ENCODE measurements around the gene PIK3C2G. TPM values are rescaled to one million over a fixed set of nuclear protein-coding genes. Genes with fewer than 3 reads are reported as not detected.

Gene PIK3C2G
- total RNA-seq, 1 donor from 2014 or later = 0.26 TPM

- H3K4me3 ChIP-seq (ENCODE audit: low read depth, low read length) = no peak overlapping the region
Observed at GRCh38 chr12:18646286-18646890, 385.1 kb downstream of the PIK3C2G start.

DNA sequence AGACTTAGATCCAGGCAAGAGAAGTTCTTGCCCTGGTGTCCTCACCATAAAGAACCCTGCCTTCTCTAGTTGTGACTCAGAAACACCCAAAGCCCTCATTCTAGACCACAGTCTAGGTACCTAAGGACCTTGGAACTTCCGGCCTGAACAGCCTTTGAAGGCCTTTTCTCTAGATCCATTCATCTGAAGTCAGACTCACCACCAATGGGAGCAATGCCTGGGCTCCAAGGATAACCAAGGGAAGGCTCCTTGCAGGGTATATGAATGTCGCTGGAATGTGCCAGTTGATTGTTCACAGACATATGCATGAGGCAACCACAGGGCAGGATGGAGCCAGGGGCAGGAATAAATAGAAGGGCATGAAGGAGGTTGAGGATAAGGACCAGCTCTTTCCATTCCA is 390.2 kb downstream of the PIK3C2G start:
- FAIRE-seq (no peak), DNase-seq (ENCODE audit: low read depth) (no peak)
- TF ChIP-seq CTCF (IDR thresholded peaks at IDR 0.05; ENCODE audit: insufficient read depth, low read length, severe bottlenecking) = no peak
- Histone ChIP-seq H3K4me3 (ENCODE audit: low read depth, low read length) (no peak overlapping the region), H3K27me3 (ENCODE audit: control insufficient read depth, insufficient read depth, low read length) (no peaks in the 10 kb centered on the region), H3K36me3 (ENCODE audit: control insufficient read depth, insufficient read depth, low read length) (no peaks in the 10 kb centered on the region)

More at GRCh38 chr12:18646286-18646890, 385.1 kb downstream of the PIK3C2G start:
- DNase-seq (ENCODE audit: low read depth) = no peak
- FAIRE-seq = no peak
- Histone ChIP-seq H3K27me3 (ENCODE audit: control insufficient read depth, insufficient read depth, low read length) (no peaks in the 10 kb centered on the region), H3K36me3 (ENCODE audit: control insufficient read depth, insufficient read depth, low read length) (no peaks in the 10 kb centered on the region)
- TF ChIP-seq CTCF (IDR thresholded peaks at IDR 0.05; ENCODE audit: insufficient read depth, low read length, severe bottlenecking) = no peak

- FAIRE-seq = no peak
- no peak overlapping the region for H3K4me3 ChIP-seq (ENCODE audit: low read depth, low read length)
- no peak for TF ChIP-seq CTCF (IDR thresholded peaks at IDR 0.05; ENCODE audit: insufficient read depth, low read length, severe bottlenecking)
- no peaks in the 10 kb centered on the region for H3K27me3 ChIP-seq (ENCODE audit: control insufficient read depth, insufficient read depth, low read length)
- H3K36me3 ChIP-seq (ENCODE audit: control insufficient read depth, insufficient read depth, low read length) = no peaks in the 10 kb centered on the region
- no peak for DNase-seq (ENCODE audit: low read depth)
Observed at GRCh38 chr12:18652596-18652995, 391.3 kb downstream of the PIK3C2G start.

GRCh38 chr12:18653465-18653864 is 392.1 kb downstream of the PIK3C2G start:
- FAIRE-seq = no peak

DNA sequence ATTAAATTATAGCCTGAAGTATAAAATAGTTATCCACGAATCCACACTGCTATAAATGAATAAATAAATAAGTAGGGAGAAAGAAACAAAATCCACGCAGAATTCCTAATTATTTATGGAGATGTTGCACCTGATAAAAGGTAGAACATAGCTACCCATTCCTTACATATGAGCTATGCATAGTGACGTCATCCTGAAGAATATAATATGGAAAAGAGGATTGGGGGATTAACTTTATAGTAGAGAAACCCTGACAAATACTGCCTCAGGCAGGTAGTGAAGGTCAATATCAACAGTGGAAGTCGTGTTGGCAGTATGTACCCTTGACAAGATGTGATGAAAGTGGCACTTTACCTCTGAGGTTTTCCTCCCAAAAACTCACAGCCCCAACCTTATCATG is 394.0 kb downstream of the PIK3C2G start:
- Histone ChIP-seq H3K27me3 (ENCODE audit: control insufficient read depth, insufficient read depth, low read length) (no peaks in the 10 kb centered on the region), H3K36me3 (ENCODE audit: control insufficient read depth, insufficient read depth, low read length) (no peaks in the 10 kb centered on the region), H3K4me3 (ENCODE audit: low read depth, low read length) (no peak overlapping the region)
- no peak for TF ChIP-seq CTCF (IDR thresholded peaks at IDR 0.05; ENCODE audit: insufficient read depth, low read length, severe bottlenecking)
- no peak for DNase-seq (ENCODE audit: low read depth)
- no peak for FAIRE-seq

More at GRCh38 chr12:18653465-18653864, 392.1 kb downstream of the PIK3C2G start:
- TF ChIP-seq CTCF (IDR thresholded peaks at IDR 0.05; ENCODE audit: insufficient read depth, low read length, severe bottlenecking) = no peak
- DNase-seq (ENCODE audit: low read depth) = no peak
- Histone ChIP-seq H3K36me3 (ENCODE audit: control insufficient read depth, insufficient read depth, low read length) (no peaks in the 10 kb centered on the region), H3K4me3 (ENCODE audit: low read depth, low read length) (no peak overlapping the region), H3K27me3 (ENCODE audit: control insufficient read depth, insufficient read depth, low read length) (no peaks in the 10 kb centered on the region)

DNA sequence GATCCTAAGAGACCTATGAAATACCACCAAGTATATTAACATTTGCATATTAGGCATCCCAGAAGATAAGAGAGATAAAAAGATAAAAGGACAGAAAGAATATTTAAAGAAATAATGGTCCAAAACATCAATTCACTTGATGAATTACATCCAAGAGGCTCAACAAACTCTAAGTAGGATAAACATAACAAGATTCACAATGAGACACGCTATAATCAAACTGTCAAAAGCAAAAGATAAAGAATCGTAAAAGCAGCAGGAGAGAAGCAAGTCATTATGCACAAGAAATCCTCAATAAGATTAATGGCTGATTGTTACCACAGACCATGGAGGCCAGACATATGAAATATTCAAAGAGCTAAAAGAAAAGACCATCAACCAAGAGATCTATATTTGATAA is 396.9 kb downstream of the PIK3C2G start:
- FAIRE-seq = no peak
- DNase-seq (ENCODE audit: low read depth) = no peak
- no peak overlapping the region for H3K4me3 ChIP-seq (ENCODE audit: low read depth, low read length)
- no peaks in the 10 kb centered on the region for H3K36me3 ChIP-seq (ENCODE audit: control insufficient read depth, insufficient read depth, low read length)
- TF ChIP-seq CTCF (IDR thresholded peaks at IDR 0.05; ENCODE audit: insufficient read depth, low read length, severe bottlenecking) = no peak
- no peaks in the 10 kb centered on the region for H3K27me3 ChIP-seq (ENCODE audit: control insufficient read depth, insufficient read depth, low read length)

Measured in bronchial epithelial cell (primary cell).